HG03066 (cell line): ENCODE data around the gene RANBP3.
"Not testable (repeated sequence)": the region's sequence is repeated elsewhere in the genome, so short reads cannot be mapped to it uniquely, and the experiment has no call there.

ENCODE experiments used
- ATAC-seq: cut with Tn5 transposase; IDR thresholded peaks from one replicate; pipeline ENCODE4 v1.9.1; 2021; ENCODE audit warnings: low read depth; ENCODE audit not compliant: unreplicated experiment

RANBP3 gene

GRCh38 chr19:5967994-5968430 is 9.9 kb downstream of the RANBP3 start:
- no peak for ATAC-seq

- no peak for ATAC-seq
Observed at GRCh38 chr19:5967571-5967970, 10.4 kb downstream of the RANBP3 start.

GRCh38 chr19:5966941-5967340 is 11.0 kb downstream of the RANBP3 start:
- no peak for ATAC-seq

GRCh38 chr19:5966215-5966614 is 11.7 kb downstream of the RANBP3 start:
- no peak for ATAC-seq

GRCh38 chr19:5964816-5965565 is 12.9 kb downstream of the RANBP3 start:
- no peak for ATAC-seq

- no peak for ATAC-seq
Observed at GRCh38 chr19:5963855-5964254, 14.1 kb downstream of the RANBP3 start.

GRCh38 chr19:5963259-5963658 is 14.7 kb downstream of the RANBP3 start:
- ATAC-seq: not testable (repeated sequence)

- no peak for ATAC-seq
Observed at GRCh38 chr19:5961969-5962945, 15.7 kb downstream of the RANBP3 start.

GRCh38 chr19:5961641-5961968 is 16.3 kb downstream of the RANBP3 start:
- ATAC-seq: not testable (repeated sequence)

GRCh38 chr19:5960005-5961001 is 17.6 kb downstream of the RANBP3 start:
- ATAC-seq: no peak

GRCh38 chr19:5959260-5960004 is 18.5 kb downstream of the RANBP3 start:
- ATAC-seq: no peak

- ATAC-seq: no peak
Observed at GRCh38 chr19:5958851-5959122, 19.2 kb downstream of the RANBP3 start.

GRCh38 chr19:5958074-5958850 is 19.7 kb downstream of the RANBP3 start:
- ATAC-seq: no peak

- no peak for ATAC-seq
Observed at GRCh38 chr19:5957170-5957569, 20.8 kb downstream of the RANBP3 start.

GRCh38 chr19:5956728-5957127 is 21.2 kb downstream of the RANBP3 start:
- ATAC-seq: no peak

- no peak for ATAC-seq
Observed at GRCh38 chr19:5956323-5956722, 21.6 kb downstream of the RANBP3 start.

- no peak for ATAC-seq
Observed at GRCh38 chr19:5955636-5955935, 22.4 kb downstream of the RANBP3 start.

GRCh38 chr19:5954293-5954692 is 23.6 kb downstream of the RANBP3 start:
- ATAC-seq: no peak

GRCh38 chr19:5953680-5954213 is 24.2 kb downstream of the RANBP3 start:
- no peak for ATAC-seq
